ENCODE data around the gene LTO1.

LTO1 gene, protein sequence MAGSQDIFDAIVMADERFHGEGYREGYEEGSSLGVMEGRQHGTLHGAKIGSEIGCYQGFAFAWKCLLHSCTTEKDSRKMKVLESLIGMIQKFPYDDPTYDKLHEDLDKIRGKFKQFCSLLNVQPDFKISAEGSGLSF

DNA sequence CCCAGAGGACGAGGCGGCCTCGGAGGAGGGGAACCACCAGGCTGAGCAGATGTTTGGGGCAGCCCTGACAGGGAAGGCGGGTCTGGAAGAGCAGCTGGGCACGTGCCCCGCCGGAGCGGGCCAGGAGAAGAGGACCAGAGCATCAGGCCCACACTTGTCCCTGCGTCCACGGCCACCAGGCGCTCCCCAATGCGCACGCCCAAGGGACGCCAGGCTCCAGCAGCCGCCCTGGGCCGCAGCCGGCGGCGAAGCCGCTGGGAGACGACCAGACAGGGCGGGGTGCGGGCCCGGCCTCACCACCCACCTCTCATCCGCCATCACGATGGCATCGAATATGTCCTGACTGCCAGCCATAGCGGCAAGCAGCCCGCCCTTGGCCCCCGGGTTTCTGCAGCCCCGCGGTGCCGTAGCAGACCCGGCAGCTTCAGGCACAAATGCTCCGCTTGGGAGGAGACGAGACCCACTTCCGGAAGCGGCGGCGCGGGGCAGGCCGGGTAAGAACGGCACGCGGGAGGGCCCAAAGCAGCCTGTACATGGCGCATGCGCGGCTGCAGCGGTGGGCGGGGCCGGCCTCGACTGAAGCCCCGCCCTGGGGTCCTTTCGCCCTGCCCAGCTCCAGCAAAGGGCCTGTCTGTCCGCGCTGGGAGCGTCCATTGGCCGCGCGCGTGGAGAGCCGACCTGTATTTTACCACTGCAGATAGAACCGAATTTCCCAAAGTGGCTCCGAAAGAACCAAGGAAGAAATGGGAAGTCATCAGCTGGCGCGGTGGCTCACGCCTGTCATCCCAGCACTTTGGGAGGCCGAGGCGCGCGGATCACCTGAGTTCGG is at the start of gene LTO1:
TSS of gene LTO1 (minus strand) at position 468 of the 829 bp plus-strand sequence. CDS start at position 354, 114 bp downstream.
- peak; percentile 91 for DNase-seq

DNA sequence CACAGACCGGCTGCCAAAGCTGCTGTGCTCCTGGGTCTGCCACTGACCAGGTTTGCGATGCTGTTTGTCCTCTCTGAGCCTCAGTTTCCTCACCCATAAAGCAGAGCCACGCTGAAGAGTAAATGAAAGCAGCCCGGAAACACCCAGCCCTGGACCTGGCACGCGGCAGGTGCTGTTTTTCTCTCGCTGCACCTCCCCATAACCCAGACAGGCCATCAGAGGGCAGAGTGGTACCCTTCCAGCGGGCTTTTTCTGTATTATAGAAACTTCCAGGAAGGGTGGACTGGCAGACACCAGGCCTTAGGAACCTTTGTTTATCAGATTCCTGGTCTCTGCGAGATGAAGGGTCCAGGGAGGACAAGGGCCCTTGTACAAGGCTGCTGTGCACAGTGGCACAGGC is 46.6 kb upstream of the LTO1 start:
- DNase-seq: no peak

DNA sequence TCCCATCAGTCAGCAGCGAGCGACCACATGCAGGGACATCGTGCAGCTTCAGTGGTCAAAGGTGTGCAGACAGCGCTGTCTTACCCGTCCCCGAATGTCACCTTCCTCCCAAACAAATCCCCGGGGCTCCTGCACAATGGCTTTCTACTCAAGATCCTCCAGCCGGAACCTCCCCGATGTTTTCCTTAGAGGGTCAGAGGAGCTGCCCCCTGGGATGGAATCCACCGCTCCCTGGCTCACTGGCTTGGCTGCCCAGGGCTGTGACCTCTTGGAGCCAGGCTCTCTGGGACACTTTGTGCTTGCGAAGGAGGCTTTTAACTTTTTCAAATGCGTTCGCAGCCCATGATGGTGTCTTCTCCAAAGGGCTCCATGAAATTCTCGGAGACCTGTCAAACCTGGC is 46.0 kb upstream of the LTO1 start:
- no peak for DNase-seq

DNA sequence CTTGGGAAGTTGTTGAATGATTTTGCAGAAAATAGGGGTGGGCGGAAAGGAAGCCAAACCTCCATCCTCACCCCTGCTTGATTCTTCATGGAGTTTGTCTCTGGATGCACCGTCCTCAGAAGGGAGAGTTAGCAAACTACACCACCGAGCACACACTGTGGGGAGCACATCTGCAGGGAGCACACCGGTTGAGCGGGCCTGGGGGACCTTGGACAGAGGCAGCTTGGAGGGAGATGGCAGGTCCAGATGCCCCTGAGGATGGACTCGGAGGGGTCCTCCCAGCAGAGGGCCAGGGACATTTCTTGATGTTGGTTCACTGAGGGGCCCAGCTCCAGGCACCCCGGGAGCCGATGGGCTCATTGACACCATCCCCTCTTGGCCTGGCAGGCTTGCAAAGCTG is 43.8 kb upstream of the LTO1 start:
- DNase-seq: no peak

DNA sequence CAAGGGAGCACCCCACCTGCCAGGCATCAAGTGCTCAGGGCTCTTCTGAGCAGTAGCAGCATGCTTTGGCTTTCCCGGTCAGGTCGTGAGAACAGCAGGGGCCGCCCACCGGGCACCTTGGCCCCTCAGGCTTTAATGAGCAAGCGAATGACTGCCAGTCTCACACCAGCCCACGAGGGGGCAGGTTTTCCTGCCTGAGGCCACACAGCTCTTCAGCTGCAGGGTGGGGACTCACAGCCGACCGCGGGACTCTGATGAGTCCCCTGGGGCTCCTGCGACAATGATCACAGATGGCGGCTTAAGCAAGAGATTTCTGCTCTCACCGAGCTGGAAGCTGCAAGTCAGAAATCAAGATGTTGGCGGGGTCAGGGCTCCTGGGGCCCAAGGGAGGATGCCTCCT is 43.0 kb upstream of the LTO1 start:
- no peak for DNase-seq

DNA sequence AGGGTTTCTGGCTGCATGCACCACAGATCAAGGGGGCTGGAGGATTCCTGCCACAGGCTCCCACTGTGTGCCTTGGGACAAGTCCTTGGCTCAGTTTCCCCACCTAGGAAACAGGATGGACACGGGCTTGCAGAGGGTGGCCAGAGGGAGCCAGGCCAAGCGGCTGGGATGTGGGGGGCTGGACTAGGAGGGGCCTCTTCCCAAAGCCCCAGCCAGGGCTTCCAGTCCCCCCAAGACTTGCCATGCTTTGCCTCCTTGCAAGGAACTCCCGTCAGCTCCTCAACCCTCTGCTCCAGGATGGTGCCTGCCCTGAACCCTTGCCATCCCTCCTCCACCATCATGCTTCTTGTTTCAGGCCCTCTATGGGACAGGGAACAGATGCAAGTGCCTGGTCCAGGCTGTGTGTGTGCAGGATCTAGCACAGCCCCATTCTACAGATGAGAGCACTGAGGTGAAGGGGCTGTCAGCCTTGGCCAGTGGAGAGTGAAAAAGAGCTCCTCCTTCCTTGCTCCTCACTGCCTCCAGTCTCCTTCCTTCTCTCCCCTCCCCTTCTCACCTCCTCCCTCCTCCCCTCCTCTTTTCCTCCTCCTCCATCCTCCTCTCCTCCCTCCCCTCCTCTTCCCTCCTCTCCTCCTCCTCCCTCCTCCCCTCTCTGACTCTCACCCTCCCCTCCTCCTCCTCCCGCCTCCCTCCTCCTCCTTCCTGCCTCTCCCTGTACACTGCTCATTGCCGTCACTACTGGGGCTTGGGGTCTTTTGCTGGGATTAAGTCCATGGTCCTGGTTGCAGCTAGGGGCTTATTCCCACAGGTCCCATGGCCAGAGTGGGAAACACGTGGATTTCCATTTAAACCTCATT is 42.0 kb upstream of the LTO1 start:
- DNase-seq: no peak

DNA sequence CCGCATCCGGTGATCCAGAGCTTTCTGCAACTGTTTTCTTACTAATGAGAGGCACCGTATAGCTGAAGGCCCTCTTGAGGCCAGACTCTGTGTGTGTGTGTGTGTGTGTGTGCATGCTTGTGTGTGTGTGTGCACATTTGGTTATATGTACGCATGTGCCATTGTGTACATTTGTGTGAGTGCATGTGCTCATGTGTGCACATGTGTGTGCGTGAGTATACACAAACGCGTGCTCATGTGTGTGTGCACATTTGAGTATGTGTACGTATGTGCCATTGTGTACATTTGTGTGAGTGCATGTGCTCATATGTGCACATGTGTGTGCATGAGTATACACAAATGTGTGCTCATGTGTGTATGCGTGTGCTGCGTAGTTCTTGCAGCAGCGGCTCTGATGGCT is 40.9 kb upstream of the LTO1 start:
- no peak for DNase-seq

DNA sequence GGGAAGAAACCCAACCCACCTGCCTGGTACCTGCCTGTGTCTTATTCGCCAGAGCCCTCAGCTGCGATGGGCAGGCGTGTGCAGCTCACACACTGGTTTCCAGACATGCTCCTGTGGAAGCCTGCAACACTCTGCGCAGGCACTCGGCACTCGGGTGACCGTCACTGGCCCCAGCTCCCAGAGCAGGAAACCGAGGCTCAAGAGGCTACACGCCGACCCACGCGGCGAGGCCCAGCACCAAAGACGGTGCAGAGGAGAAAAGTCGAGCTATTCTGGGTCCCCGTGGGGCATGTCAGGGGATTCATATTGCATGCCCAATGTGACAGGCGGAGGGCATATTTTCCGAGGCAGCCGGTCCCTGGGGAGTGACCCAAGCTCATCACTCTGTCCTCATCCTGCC is 40.3 kb upstream of the LTO1 start:
- no peak for DNase-seq

DNA sequence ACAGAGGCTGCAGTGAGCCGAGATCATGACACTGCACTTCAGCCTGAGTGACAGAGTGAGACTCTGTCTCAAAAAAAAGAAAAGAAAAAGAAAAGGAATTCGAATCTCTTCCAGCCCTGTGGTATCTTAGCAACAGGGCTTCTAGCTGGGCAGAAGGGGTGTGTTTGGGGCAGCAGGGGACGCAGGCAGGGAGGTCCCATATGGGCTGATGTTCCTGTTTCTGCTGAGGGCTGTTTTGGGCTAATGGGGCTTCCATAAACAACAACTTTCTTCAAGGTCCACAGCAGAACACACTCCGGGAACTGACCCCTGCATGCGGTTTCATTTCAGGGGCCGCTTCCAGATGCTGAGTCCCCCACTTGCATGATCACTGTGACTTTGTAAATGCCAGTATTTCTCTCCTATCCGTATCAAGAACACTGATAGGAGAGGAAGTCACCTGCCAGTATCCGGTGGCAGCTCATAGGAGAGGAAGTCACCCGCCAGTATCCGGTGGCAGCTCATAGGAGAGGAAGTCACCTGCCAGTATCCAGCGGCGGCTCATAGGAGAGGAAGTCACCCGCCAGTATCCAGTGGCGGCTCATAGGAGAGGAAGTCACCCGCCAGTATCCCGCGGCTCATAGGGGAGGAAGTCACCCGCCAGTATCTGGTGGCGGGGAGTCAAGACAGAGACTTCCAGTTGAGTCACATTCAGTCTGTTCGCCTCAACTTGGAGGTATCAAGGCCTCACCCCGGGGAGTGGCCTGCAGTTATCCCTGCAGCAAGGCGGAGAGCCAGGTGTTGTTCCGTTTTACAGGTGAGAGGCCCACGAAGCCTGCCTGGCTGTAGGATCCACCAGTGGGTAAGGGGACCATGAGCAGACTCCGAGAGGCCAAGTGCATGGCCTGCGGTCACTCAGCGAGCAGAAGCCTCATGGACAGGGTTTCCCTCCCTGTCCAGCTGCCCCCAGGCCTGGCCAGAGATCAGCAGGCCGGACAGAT is 37.0 kb upstream of the LTO1 start:
- no peak for DNase-seq

DNA sequence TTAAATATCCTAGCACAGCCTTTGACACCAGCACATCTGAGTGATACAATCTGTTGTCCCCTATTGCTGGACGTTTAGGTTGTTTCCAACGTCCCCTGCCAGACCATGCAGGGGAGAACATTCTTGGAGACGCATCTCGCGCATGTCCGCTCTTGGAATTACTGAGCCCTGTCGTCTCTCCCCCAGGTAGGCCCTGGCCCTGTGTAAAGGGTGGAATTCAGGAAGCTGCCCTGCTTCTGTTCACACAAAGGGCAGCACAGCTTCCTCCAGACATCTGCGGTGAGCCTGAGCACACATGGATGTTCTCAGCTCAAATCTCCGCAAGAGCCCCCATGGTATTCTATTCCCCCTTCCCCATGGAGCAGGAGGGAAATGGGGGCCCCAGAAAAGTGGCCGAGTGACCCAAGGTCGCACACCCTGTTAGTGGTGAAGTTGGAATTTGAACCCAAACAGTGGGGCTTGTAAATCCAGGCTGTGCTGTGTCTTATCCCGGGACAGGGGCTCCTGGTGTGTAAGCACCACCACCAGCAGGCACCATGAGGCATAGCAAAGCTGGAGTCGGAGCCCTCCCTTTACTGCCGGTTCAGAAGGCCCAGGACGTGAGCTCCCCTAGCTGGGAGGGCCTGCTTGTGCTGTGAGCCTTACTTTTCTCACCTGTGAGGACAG is 33.7 kb upstream of the LTO1 start:
- no peak for DNase-seq

DNA sequence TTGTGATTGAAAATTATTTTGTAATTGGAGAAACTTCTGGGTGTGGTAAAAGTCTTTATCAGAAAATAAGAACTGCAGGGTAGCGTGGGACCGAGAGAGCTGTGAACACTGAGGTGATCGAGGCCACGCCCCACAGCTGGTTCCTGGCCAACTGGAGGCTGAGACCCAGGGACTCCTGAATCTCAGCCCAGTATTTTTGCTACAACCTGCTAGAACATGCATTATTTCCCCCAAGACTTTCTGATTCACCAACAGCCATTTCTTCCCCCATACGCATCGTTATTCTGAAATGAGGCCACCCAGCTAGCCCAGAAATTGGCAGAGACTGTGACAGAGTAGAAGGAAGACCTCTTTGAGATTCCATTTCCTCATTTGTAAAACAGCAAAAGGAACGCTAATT is 32.0 kb upstream of the LTO1 start:
- DNase-seq: no peak

DNA sequence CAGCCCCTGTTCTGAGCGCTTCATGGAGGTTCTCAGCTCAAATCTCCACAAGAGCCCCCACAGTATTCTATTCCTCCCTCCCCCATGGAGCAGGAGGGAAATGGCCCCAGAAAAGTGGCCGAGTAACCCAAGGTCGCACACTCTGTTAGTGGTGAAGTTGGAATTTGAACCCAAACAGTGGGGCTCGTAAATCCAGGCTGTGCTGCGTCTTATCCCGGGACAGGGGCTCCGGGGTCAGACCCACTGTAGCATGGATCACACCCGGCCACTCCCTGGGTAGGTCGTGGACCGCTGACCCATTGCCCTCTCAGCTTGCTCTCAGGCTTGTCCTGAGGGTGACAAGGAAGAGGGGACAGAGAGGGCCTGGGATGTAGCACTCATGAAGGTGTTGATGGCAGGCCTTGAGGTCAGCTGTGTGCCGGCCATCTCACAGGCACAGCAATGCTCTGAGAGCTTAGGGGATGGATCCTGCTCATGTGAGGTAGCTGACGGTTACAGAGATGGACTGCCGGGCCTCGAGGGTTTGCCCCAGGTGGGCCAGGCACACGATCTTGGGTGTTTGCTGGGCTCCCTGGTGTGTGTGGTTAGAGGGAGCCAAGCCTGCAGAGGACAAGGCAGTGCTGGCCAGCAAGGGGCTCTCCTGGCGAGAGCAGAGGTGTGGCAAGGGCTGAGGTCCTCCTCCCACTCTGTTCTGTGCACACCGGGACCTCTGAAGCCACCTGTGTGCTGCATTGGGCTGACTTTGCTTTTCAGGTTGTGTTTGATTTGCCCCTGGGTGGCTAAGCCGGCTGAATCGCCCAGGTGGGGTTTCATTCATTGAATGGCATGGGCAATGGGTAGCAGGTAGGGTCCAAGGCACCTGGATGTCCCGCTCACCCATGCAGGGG is 31.0 kb upstream of the LTO1 start:
- DNase-seq: no peak

DNA sequence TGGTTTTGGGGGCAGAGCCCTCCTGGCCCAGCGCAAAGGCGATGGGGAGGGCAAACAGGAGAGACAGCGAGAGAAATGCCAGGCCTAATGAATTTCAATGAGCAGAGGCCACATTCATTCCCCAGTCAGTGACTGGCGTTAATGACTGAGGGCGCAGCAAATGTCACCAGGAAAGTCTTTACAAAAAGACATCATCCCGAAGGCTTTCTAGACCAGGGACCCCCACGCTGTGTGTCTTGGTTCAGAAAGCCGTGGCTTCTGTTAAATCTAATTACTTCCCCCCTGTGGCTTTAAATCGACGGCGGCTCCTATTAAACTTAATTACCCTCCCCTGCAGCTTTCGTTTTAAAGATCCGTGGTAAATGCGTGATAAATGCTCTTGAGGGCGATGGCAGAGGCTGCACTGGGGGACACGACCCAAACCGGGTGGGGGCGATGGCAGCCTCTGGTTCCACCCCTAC is 30.2 kb upstream of the LTO1 start:
- DNase-seq: no peak

DNA sequence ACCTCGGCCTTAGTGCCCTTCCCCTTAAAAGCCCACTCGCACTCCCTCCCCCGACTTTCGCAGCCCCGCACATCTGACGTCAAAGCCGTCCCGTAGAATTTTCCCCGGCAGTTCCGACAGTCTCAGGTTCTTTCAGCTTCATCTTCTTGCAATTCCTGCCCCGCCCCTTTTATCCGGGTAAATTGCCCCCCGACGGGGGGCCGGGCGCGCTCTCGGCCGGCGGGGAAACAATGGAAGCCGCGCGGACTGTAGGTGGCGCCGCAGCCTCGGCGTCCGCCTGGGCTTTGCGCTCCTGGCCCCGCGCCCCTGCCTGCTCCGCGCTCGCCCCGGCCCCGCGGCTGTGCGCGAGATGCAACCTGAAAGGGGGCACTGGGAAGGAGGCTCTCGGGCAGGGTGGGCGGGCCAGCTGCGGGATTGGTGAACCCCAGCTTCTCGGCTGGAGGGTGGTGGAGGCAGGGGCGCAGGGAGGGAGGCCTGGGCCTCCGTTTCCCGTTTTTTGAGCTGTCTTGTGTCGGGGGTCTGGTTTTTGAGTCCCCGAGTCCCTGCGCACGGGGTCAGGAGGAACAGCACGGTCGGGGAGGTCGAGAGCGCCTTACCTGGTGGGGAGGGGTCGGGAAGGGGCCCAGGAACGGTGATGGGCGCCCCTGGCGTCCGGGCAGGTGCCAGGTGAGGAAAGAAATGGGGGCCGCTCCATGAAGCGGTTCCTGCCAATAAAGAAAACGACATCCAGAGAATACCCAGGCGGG is 29.5 kb upstream of the LTO1 start:
- DNase-seq: no peak

DNA sequence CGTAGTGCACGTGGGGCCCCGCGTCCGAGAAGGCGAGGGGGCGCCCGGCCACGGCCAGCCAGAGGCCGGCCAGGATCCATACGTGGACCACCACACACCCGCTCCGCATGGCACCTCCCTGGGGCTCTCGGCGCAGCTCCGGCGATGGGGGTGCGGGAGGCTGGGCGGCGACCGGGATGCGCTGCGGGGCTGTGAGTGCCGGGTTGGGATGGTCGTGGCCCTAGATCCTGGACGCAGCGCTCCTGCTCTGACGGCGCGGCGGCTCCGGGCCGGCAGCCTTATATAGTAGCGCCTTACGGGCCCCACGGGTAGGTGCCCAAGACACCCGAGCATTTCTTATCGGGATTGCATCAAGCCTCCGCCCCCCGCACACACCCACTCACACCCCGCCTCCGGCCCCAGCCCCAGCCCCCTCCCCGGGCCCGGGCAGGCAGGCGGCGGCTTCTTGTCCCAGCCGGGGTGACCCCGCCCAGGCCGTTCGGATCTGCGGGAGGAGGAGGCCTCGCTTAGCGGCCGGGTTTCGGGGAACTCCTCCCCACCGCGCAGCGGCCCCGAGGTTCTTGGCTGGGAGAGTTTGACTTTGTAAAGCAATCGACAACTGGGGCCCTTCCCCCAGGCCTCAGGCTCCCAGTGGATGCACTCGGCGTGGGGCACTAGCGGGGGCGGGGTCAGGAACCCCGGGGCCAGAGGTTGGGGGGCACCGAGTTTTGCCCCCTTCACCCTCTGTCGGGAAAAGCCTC is 28.8 kb upstream of the LTO1 start, which contains the start of gene FGF19:
TSS of gene FGF19 (minus strand) at position 255 of the 740 bp plus-strand sequence. CDS start at position 109, 146 bp downstream.
- no peak for DNase-seq

DNA sequence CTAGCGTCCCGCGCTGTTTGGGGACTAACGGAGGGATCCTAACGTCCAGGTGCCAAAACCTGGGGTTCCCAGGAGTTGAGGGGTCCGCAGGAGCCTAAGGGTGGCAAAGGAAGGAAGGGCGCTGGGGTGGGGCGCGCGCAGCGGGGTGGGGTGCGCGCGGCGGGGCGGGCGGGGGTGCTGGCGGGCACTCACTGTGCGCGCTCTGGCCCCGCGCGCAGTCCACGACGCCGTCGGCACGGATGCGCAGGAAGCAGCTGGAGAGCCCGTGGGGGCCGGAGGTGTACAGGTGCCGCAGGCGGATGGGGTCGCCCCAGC is 28.3 kb upstream of the LTO1 start:
- no peak for DNase-seq

DNA sequence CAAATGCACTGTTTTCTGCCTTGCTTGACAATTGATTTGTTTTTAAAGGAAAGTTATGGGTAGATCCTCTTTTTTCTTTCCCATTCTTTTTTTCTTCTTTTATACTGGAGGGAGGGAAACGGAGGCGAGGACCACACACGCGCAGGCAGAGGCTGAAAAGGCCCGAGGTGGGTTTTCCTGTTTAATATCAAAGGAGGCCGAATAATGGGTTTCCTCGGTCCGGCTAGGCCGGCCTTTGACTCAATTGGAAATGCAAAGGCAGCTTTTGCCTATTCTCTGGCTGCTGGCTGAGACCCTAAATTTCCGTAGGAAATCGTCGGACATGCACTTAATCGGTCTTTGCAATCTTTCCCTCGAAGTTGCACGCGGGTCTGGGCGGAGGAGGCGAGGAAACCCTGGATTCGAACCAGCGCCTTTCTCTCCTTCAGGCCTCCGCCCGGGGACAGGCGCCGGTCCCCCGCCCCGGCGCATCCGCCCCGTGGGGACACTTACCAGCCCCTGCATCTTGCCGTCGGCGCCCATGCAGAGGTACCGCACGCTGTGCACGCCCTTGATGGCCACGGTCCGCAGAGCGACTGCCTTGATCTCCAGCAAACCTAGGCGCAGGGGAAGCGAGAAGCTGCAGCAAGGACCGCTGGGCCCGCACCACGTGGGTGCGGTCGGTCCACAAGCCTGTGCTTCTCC is 27.8 kb upstream of the LTO1 start:
- DNase-seq: no peak

DNA sequence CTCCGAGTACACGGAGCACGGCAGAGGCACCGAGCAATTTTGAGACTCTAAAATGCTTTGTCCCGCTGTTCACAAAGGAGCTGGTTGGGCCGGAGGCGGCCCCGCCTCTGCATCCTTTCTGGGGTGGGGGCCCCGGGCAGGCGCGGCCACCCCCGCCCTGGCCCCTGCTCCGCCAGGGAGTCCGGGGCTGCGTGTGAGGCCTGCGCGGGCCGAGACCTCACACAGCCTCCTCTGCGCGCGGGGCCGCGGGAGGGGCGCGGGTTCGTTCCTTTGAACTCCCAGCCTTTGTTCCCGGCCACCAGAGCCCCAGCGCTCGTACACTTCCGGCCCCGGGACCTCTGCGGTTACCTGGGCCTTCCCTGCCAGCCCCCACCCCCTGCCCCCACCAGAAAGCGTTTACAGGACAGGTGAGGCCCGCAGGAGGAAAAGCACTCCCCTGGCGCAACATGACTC is 27.1 kb upstream of the LTO1 start:
- DNase-seq: no peak
